GM23338 (cell line): ENCODE results near the gene IL18BP. TPM values are rescaled to one million over a fixed set of nuclear protein-coding genes. Genes with fewer than 3 reads are reported as not detected.

Experiments
- ATAC-seq: fragments of 200-7000 bp; cut with Tn5 transposase; 3 replicates; pipeline ENCODE4 v1.9.1; 2020
- DNase-seq: peaks from one replicate; pipeline ENCODE4 v3.0.0-alpha.2; 2015; ENCODE audit warnings: low spot score
- H2AFZ ChIP-seq: fragments of 200-600 bp; sonication (generic); 2 replicates; pipeline ENCODE4 v1.8.0; 2016; ENCODE audit warnings: antibody characterized with exemption, mild to moderate bottlenecking, moderate library complexity
- H3F3A ChIP-seq: fragments of 200-600 bp; sonication (generic); replicated peaks from 2 replicates; pipeline ENCODE4 v1.8.0; 2017; ENCODE audit warnings: antibody characterized with exemption, mixed run types, low read depth
- H3K27ac ChIP-seq: fragments of 200-600 bp; sonication (generic); 2 replicates; pipeline ENCODE4 v1.6.1; 2016; ENCODE audit warnings: low read depth
- H3K27me3 ChIP-seq: fragments of 200-600 bp; sonication (generic); 2 replicates; pipeline ENCODE4 v1.8.0; 2016; ENCODE audit warnings: mild to moderate bottlenecking, mixed run types, moderate library complexity; ENCODE audit not compliant: insufficient read depth
- H3K36me3 ChIP-seq: fragments of 200-600 bp; sonication (generic); 2 replicates; pipeline ENCODE4 v1.8.0; 2016; ENCODE audit warnings: mild to moderate bottlenecking; ENCODE audit not compliant: insufficient read depth
- H3K4me1 ChIP-seq: fragments of 200-600 bp; sonication (generic); 2 replicates; pipeline ENCODE4 v1.8.0; 2016; ENCODE audit warnings: mild to moderate bottlenecking, moderate library complexity; ENCODE audit not compliant: insufficient read depth
- H3K4me2 ChIP-seq: fragments of 200-600 bp; sonication (generic); 2 replicates; pipeline ENCODE4 v1.7.1; 2017; ENCODE audit warnings: mixed run types
- H3K4me3 ChIP-seq: fragments of 200-600 bp; sonication (generic); 2 replicates; pipeline ENCODE4 v1.6.1; 2016; ENCODE audit warnings: mixed run types
- H3K79me2 ChIP-seq: fragments of 200-600 bp; sonication (generic); replicated peaks from 2 replicates; pipeline ENCODE4 v1.8.0; 2017; ENCODE audit warnings: mild to moderate bottlenecking; ENCODE audit not compliant: insufficient read depth
- H3K9me2 ChIP-seq: fragments of 200-600 bp; sonication (generic); 2 replicates; pipeline ENCODE4 v1.8.0; 2017; ENCODE audit not compliant: insufficient read depth
- H4K20me1 ChIP-seq: fragments of 200-600 bp; sonication (generic); replicated peaks from 2 replicates; pipeline ENCODE4 v1.8.0; 2017; ENCODE audit warnings: mild to moderate bottlenecking; ENCODE audit not compliant: insufficient read depth
- H3K27ac Mint-ChIP-seq: 2 replicates; pipeline ENCODE4 v1.8.0; 2020; ENCODE audit warnings: inconsistent platforms, mild to moderate bottlenecking, moderate library complexity, mixed read lengths
- H3K27me3 Mint-ChIP-seq: 3 replicates; pipeline ENCODE4 v1.8.0; 2022; ENCODE audit warnings: low read depth, mild to moderate bottlenecking, moderate library complexity, mixed read lengths, inconsistent platforms; ENCODE audit not compliant: insufficient read depth, poor library complexity
- H3K36me3 Mint-ChIP-seq: 3 replicates; pipeline ENCODE4 v1.8.0; 2021; ENCODE audit warnings: low read depth, mild to moderate bottlenecking, inconsistent platforms, moderate library complexity, mixed read lengths
- H3K4me1 Mint-ChIP-seq: 3 replicates; pipeline ENCODE4 v1.8.0; 2020; ENCODE audit warnings: mild to moderate bottlenecking, inconsistent platforms, mixed read lengths
- H3K4me3 Mint-ChIP-seq: 3 replicates; pipeline ENCODE4 v1.8.0; 2021; ENCODE audit warnings: moderate library complexity, mild to moderate bottlenecking, inconsistent platforms, mixed read lengths
- H3K9me3 Mint-ChIP-seq: 3 replicates; pipeline ENCODE4 v1.8.0; 2020; ENCODE audit warnings: moderate library complexity, mild to moderate bottlenecking, inconsistent platforms, mixed read lengths
- CREB1 ChIP-seq: fragments of 250-450 bp; sonication (Bioruptor Pico); IDR thresholded peaks from 2 replicates; pipeline ENCODE4 v1.5.0; 2020; ENCODE audit warnings: low read depth, mild to moderate bottlenecking, moderate library complexity
- EZH2 ChIP-seq: fragments of 200-600 bp; sonication (generic); IDR thresholded peaks from one replicate; pipeline ENCODE4 v1.8.0; 2017; ENCODE audit warnings: antibody characterized with exemption, mild to moderate bottlenecking, low read depth; ENCODE audit not compliant: unreplicated experiment
- EZH2phosphoT487 ChIP-seq: fragments of 200-600 bp; sonication (generic); IDR thresholded peaks from one replicate; pipeline ENCODE4 v1.8.1; 2018; ENCODE audit warnings: antibody characterized with exemption; ENCODE audit not compliant: unreplicated experiment
- JUNB ChIP-seq: IDR thresholded peaks from one replicate; pipeline ENCODE4 v1.6.1; 2016; ENCODE audit warnings: antibody characterized with exemption; ENCODE audit not compliant: unreplicated experiment
- NANOG ChIP-seq: IDR thresholded peaks from 2 replicates; pipeline ENCODE4 v1.6.1; 2016; ENCODE audit warnings: antibody characterized with exemption, borderline replicate concordance
- POLR2AphosphoS5 ChIP-seq: IDR thresholded peaks from 2 replicates; pipeline ENCODE4 v1.6.1; 2016; ENCODE audit warnings: antibody characterized with exemption, low read depth
- STAT1 ChIP-seq: IDR thresholded peaks from one replicate; pipeline ENCODE4 v1.6.1; 2016; ENCODE audit warnings: antibody characterized with exemption; ENCODE audit not compliant: unreplicated experiment
- ZNF114 ChIP-seq: fragments of 250-450 bp; sonication (Bioruptor Pico); IDR thresholded peaks from 2 replicates; pipeline ENCODE4 v1.5.0; 2020; ENCODE audit warnings: mild to moderate bottlenecking, moderate library complexity
- ZNF331 ChIP-seq: fragments of 250-450 bp; sonication (Bioruptor Pico); IDR thresholded peaks from 2 replicates; pipeline ENCODE4 v1.5.0; 2020; ENCODE audit warnings: low read depth, mild to moderate bottlenecking, moderate library complexity
- polyA plus RNA-seq: library from polyadenylated mRNA; unstranded; fragments of >200 nt; fragmentation: Nextera tagmentation; extraction: Ambion mirVana; gene quantifications from 2 replicates; pipeline ENCODE4 v1.2.1, GENCODE V29; 2016
- total RNA-seq: library from RNA; depleted of rRNA; stranded (reverse); fragments of >200 nt; shearing (Covaris generic); gene quantifications from 2 replicates; pipeline ENCODE4 v1.2.3, GENCODE V29; 2014
- TF ChIP-seq, protein P1 (sequence below): IDR thresholded peaks from one replicate; pipeline ENCODE4 v1.6.1; 2018; ENCODE audit warnings: antibody characterized with exemption; ENCODE audit not compliant: unreplicated experiment
- TF ChIP-seq, protein P2 (sequence below), 2 experiments: fragments of 200-600 bp in 1 of 2; sonication (generic) in 1 of 2; conservative IDR thresholded peaks; 2 replicates each; pipeline versions ENCODE4 v1.5.1 to v1.6.1; 2016 to 2017; ENCODE audit warnings: antibody characterized with exemption in 2 of 2, low read depth in 2 of 2, mild to moderate bottlenecking in 2 of 2, moderate library complexity in 1 of 2
- TF ChIP-seq, protein P3 (sequence below): IDR thresholded peaks from 2 replicates; pipeline ENCODE4 v1.6.1; 2016; ENCODE audit warnings: antibody characterized with exemption

Gene IL18BP
- total and polyA plus RNA-seq, 2 experiments from 2014 or later: 3.8 to 11.2 TPM

DNA sequence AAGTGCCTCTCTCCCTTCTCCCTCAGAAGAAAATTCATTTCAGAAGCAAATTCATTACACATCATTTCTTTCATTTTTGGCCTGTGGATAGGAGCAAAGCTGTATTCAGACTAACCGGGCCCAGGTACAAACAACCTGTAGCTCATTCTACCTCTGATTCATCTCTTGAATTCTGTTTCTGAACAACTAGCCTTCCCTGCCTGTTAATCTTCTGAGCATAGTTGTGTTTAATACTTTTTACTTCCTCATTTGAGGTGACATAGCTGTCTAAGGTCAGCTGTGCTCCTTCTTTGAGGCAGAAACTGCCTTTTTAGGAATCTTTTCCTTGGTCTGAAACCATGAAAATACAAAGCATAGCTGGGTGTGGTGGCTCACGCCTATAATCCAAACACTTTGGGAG lies 12.6 kb upstream of the IL18BP start:
- Histone ChIP-seq H3K36me3 (peaks cover 7% of the 10 kb centered on the region), H3F3A (no peaks in the 10 kb centered on the region), H3K4me2 (no peak overlapping the region), H3K9me2 (no peaks in the 10 kb centered on the region), H3K4me3 (no peak overlapping the region), H3K27ac (no peak overlapping the region), H3K4me1 (no peaks in the 10 kb centered on the region), H2AFZ (no peak overlapping the region), H3K27me3 (no peaks in the 10 kb centered on the region), H4K20me1 (peaks cover 5% of the 10 kb centered on the region), H3K79me2 (no peaks in the 10 kb centered on the region)
- H3K4me3 Mint-ChIP-seq: no peak overlapping the region
- ATAC-seq (no peak), DNase-seq (no peak)
- H3K27me3 Mint-ChIP-seq: no peaks in the 10 kb centered on the region
- TF ChIP-seq, protein P1, sequence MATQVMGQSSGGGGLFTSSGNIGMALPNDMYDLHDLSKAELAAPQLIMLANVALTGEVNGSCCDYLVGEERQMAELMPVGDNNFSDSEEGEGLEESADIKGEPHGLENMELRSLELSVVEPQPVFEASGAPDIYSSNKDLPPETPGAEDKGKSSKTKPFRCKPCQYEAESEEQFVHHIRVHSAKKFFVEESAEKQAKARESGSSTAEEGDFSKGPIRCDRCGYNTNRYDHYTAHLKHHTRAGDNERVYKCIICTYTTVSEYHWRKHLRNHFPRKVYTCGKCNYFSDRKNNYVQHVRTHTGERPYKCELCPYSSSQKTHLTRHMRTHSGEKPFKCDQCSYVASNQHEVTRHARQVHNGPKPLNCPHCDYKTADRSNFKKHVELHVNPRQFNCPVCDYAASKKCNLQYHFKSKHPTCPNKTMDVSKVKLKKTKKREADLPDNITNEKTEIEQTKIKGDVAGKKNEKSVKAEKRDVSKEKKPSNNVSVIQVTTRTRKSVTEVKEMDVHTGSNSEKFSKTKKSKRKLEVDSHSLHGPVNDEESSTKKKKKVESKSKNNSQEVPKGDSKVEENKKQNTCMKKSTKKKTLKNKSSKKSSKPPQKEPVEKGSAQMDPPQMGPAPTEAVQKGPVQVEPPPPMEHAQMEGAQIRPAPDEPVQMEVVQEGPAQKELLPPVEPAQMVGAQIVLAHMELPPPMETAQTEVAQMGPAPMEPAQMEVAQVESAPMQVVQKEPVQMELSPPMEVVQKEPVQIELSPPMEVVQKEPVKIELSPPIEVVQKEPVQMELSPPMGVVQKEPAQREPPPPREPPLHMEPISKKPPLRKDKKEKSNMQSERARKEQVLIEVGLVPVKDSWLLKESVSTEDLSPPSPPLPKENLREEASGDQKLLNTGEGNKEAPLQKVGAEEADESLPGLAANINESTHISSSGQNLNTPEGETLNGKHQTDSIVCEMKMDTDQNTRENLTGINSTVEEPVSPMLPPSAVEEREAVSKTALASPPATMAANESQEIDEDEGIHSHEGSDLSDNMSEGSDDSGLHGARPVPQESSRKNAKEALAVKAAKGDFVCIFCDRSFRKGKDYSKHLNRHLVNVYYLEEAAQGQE: no peak
- TF ChIP-seq EZH2phosphoT487: no peak
- TF ChIP-seq CREB1 (CRISPR knock-in tag): no peak
- H3K36me3 Mint-ChIP-seq: peaks cover 19% of the 10 kb centered on the region
- H3K9me3 Mint-ChIP-seq: no peaks in the 10 kb centered on the region
- no peak overlapping the region for H3K27ac Mint-ChIP-seq
- no peaks in the 10 kb centered on the region for H3K4me1 Mint-ChIP-seq

DNA sequence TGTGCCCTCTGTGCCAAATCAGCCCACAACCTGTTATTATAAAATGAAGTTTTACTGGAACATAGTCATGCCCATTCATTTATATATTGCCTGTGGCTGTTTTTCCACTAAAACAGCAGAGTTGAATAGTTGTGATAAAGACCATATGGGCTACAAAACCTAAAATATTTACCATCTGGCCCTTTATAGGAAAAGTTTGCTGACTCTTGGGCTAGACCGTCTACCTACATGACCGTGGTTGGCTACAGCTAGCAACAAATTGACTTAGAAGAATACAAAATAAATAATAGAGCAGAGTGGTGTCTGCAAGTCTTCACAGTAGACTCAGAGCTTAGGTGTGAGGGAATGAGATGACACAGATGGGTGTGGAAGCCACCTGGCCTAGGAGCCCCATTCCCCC lies 11.2 kb upstream of the IL18BP start:
- Histone ChIP-seq H3K36me3 (peaks cover 9% of the 10 kb centered on the region), H3K4me3 (no peak overlapping the region), H3K4me1 (no peaks in the 10 kb centered on the region), H3K79me2 (no peaks in the 10 kb centered on the region), H3K9me2 (no peaks in the 10 kb centered on the region), H3K27ac (no peak overlapping the region), H3F3A (no peaks in the 10 kb centered on the region), H2AFZ (no peak overlapping the region), H3K27me3 (no peaks in the 10 kb centered on the region), H4K20me1 (peaks cover 7% of the 10 kb centered on the region), H3K4me2 (no peak overlapping the region)
- H3K36me3 Mint-ChIP-seq: peaks cover 9% of the 10 kb centered on the region
- H3K4me1 Mint-ChIP-seq: no peaks in the 10 kb centered on the region
- no peaks in the 10 kb centered on the region for H3K9me3 Mint-ChIP-seq
- ATAC-seq: no peak
- H3K27ac Mint-ChIP-seq: no peak overlapping the region
- H3K27me3 Mint-ChIP-seq: no peaks in the 10 kb centered on the region
- TF ChIP-seq ZNF331 (CRISPR knock-in tag): no peak
- no peak for TF ChIP-seq ZNF114 (CRISPR knock-in tag)
- TF ChIP-seq NANOG: no peak
- TF ChIP-seq STAT1: no peak
- no peak for TF ChIP-seq EZH2phosphoT487
- DNase-seq: no peak
- no peak overlapping the region for H3K4me3 Mint-ChIP-seq

DNA sequence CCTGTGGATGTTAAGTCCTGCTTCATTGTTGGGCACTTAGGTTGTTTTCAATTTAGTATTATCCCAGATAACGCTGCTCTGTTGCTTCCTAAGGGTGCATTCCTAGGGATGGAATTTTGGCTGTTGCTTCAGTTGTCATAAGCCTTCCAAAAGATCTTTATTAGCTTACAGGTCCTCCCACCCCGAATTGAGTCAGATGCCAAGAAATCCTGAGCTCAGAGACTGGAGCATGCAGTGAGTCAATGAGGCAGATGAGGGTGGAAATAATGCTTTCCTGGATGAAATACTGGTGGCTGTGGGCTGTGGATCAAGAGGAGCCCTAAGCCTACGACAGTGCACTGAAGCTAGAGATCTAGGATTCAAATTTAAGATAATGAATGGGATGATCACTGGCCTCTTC lies 10.7 kb upstream of the IL18BP start:
- Mint-ChIP-seq H3K27ac (no peak overlapping the region), H3K9me3 (no peaks in the 10 kb centered on the region), H3K4me3 (no peak overlapping the region), H3K4me1 (no peaks in the 10 kb centered on the region), H3K27me3 (no peaks in the 10 kb centered on the region), H3K36me3 (peaks cover 9% of the 10 kb centered on the region; the same call in 2 of the 3 replicates)
- Histone ChIP-seq H3K27ac (no peak overlapping the region), H3K36me3 (peaks cover 9% of the 10 kb centered on the region), H3K9me2 (no peaks in the 10 kb centered on the region), H3K4me3 (no peak overlapping the region), H3K4me2 (no peak overlapping the region), H3K79me2 (no peaks in the 10 kb centered on the region), H3K4me1 (no peaks in the 10 kb centered on the region), H3K27me3 (no peaks in the 10 kb centered on the region), H4K20me1 (peaks cover 7% of the 10 kb centered on the region), H2AFZ (no peak overlapping the region), H3F3A (no peaks in the 10 kb centered on the region)
- no peak for DNase-seq
- ATAC-seq: no peak
- TF ChIP-seq, protein P2, sequence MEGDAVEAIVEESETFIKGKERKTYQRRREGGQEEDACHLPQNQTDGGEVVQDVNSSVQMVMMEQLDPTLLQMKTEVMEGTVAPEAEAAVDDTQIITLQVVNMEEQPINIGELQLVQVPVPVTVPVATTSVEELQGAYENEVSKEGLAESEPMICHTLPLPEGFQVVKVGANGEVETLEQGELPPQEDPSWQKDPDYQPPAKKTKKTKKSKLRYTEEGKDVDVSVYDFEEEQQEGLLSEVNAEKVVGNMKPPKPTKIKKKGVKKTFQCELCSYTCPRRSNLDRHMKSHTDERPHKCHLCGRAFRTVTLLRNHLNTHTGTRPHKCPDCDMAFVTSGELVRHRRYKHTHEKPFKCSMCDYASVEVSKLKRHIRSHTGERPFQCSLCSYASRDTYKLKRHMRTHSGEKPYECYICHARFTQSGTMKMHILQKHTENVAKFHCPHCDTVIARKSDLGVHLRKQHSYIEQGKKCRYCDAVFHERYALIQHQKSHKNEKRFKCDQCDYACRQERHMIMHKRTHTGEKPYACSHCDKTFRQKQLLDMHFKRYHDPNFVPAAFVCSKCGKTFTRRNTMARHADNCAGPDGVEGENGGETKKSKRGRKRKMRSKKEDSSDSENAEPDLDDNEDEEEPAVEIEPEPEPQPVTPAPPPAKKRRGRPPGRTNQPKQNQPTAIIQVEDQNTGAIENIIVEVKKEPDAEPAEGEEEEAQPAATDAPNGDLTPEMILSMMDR (conservative IDR thresholded peaks at IDR 0.05; ENCODE audit: low read depth in 2 of 2): no peak
- TF ChIP-seq, protein P3, sequence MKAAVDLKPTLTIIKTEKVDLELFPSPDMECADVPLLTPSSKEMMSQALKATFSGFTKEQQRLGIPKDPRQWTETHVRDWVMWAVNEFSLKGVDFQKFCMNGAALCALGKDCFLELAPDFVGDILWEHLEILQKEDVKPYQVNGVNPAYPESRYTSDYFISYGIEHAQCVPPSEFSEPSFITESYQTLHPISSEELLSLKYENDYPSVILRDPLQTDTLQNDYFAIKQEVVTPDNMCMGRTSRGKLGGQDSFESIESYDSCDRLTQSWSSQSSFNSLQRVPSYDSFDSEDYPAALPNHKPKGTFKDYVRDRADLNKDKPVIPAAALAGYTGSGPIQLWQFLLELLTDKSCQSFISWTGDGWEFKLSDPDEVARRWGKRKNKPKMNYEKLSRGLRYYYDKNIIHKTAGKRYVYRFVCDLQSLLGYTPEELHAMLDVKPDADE: no peak
- TF ChIP-seq POLR2AphosphoS5 (no peak), EZH2 (no peak), JUNB (no peak), CREB1 (CRISPR knock-in tag) (no peak), EZH2phosphoT487 (no peak), NANOG (no peak), ZNF114 (CRISPR knock-in tag) (no peak), ZNF331 (CRISPR knock-in tag) (no peak), STAT1 (no peak)
